GM10248 (cell line): ENCODE data around the gene GADD45GIP1.

Experiments used
- CTCF ChIA-PET: fragments of 300-600 bp; sonication (Branson Sonifier 250); formaldehyde crosslinking; extraction: SDS; loops from one replicate; lab custom pipeline; 2021; ENCODE audit warnings: antibody characterized with exemption; lab: Yijun Ruan, JAX
- POLR2A ChIA-PET: fragments of 350-650 bp; sonication (Branson Sonifier 250); formaldehyde crosslinking; extraction: SDS; loops from one replicate; lab custom pipeline; 2020; ENCODE audit warnings: antibody characterized with exemption; lab: Yijun Ruan, JAX
- DNase-seq: peaks from one replicate; pipeline ENCODE4 v3.0.0; 2012; ENCODE audit errors: extremely low spot score
- TF ChIP-seq, protein P1 (sequence below): IDR thresholded peaks from 2 replicates; pipeline ENCODE4 v1.5.1; 2012; ENCODE audit warnings: mild to moderate bottlenecking, low read depth; ENCODE audit errors: extremely low read depth, missing control alignments, control extremely low read depth

GADD45GIP1 gene

DNA sequence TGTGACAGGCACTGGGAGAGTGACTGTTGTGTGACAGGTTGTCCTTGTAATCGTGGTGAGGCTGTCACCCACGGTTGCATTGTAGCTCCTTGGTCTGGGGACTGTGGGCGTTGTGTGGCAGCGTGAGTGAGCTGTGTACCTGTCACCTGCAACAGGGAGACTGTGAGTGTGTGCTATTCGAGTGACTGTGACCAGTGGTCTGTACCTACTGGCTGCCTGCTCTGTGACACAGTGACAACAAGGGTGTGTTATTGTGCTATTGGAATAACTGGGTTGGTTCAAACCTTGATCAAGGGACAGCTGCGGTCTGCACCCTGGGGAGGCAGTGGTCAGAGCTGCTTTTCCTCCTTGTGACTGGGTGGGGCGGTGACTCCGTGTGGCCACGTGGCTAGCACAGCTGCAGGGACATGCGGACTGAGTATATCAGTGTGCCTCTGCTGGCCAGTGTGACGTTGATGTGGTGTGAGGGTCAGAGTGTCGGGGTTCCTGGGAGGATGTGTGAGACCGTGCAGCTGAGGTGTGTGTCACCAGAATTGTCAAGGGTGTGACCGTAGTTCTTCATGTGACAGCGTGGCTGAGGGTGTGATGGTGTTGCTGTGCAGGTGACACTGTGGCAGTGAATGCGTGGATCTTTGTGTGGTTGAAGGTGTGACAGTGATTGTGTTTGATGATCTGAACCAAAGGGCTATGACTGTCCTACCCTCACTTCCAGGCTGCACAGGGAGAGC, 28.2 kb upstream of the GADD45GIP1 start:
- ChIA-PET CTCF (interaction anchor here (0.6 to 6.3 kb wide), 10 partner anchors 8 to 605 kb away, joined by 3 to 59 read pairs (median 6); no protein-coding TSS in a partner anchor), POLR2A (interaction anchor here (0.6 kb wide), 1 partner anchor 8 kb away, joined by 3 read pairs; no protein-coding TSS in a partner anchor)
- TF ChIP-seq, protein P1, sequence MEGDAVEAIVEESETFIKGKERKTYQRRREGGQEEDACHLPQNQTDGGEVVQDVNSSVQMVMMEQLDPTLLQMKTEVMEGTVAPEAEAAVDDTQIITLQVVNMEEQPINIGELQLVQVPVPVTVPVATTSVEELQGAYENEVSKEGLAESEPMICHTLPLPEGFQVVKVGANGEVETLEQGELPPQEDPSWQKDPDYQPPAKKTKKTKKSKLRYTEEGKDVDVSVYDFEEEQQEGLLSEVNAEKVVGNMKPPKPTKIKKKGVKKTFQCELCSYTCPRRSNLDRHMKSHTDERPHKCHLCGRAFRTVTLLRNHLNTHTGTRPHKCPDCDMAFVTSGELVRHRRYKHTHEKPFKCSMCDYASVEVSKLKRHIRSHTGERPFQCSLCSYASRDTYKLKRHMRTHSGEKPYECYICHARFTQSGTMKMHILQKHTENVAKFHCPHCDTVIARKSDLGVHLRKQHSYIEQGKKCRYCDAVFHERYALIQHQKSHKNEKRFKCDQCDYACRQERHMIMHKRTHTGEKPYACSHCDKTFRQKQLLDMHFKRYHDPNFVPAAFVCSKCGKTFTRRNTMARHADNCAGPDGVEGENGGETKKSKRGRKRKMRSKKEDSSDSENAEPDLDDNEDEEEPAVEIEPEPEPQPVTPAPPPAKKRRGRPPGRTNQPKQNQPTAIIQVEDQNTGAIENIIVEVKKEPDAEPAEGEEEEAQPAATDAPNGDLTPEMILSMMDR, result no peak
- no peak for DNase-seq

DNA sequence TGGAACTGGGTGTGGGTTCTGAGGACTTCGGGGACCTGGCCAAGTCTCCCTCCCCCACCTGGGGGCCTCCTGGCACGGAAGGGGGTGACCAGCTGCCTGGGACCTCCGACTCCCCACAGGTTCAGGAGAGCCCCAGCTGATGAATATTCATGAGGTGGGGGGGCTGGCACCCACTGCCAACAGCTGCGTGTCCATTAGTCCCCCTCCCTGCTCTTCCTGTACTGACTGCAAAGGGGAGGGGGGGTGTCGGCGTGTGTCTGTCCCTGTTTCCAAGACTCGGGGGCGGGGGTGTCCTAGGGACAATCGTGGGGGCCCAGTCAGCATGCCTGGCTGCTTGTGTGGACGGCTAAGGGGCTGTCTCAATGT, 27.6 kb upstream of the GADD45GIP1 start:
- ChIA-PET CTCF (interaction anchor here (1.2 to 6.3 kb wide), 9 partner anchors 15 to 120 kb away, joined by 3 to 59 read pairs (median 6); no protein-coding TSS in a partner anchor), POLR2A (no interaction called here)
- DNase-seq, result no peak
- TF ChIP-seq, protein P1, result no peak

DNA sequence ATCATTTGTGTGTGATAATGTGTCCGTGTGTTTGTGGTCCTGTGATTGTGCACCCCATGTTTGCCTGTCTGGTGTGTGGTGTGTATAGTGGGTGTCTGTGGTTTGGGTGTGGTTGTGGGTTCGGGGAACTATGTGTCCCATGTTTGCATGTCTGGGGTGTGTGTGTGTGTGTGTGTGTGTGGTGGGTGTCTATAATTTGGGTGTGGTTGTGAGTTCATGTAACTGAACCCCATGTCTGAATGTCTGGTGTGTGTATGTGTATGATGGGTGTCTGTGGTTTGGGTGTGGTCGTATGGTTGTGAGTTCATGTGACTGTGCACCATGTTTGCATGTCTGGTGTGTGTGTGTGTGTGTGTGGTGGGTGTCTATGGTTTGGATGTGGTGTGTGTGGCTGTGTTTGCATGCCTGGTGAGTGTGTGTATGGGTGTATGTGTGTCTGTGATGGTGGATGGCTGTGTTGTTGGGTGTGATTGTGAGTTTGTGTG, 27.2 kb upstream of the GADD45GIP1 start:
- CTCF ChIA-PET, result interaction anchor here (0.6 to 6.3 kb wide), 9 partner anchors 10 to 110 kb away, joined by 3 to 59 read pairs (median 5); no protein-coding TSS in a partner anchor
- POLR2A ChIA-PET, result no interaction called here
- TF ChIP-seq, protein P1, result no peak
- no peak for DNase-seq

DNA sequence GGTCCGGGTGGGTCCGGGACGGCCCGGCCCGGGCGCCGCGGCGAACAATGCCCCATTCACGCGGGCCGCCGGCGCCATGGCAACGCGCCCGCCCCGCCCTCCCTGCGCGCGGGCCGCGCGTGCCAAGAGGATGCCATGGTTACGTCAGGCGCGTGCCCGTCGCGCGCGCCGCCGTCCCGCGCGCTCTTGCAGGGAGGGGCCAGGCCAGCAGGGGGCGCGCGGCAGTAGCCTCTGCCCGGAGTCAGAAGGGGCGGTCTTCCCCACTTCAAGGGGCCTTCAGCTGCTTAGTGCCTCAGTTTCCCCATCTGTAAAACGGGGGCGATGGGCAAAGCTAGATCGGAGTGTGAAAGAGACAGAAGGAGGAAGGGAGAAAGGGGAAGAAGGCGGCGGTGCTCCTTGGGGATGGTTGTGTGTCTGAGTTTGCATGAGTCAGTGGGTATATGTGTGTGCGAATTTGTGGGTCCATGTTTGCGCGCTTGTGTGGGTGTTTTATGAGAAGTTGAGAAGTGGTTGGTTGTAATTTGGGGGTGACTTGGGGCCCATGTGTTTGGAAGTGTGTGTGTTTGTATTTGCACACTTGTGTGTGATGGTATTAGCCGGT, 26.6 kb upstream of the GADD45GIP1 start:
- POLR2A ChIA-PET, result no interaction called here
- TF ChIP-seq, protein P1, result peak; percentile 95
- CTCF ChIA-PET, result interaction anchor here (0.6 to 6.3 kb wide), 9 partner anchors 9 to 111 kb away, joined by 3 to 59 read pairs (median 5); no protein-coding TSS in a partner anchor
- DNase-seq, result peak; percentile 88

DNA sequence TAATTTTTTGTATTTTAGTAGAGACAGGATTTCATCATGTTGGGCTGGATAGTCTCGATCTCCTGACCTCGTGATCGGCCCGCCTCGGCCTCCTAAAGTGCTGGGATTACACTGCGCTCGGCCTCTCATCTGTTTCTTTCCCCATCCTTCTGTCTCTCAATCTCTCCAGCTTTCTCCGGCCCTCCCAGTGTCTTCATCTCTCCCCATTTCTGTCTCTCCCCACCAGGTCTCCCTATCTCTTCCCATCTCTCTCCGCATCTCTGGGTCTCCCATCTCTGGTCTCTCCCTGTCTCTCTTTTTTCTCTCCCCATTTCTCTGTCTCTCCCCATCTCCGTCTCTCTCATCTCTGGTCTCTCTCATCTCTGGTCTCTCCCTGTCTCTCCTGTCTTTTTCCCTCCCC, 26.1 kb upstream of the GADD45GIP1 start:
- ChIA-PET CTCF (interaction anchor here (1.0 to 6.3 kb wide), 7 partner anchors 18 to 112 kb away, joined by 3 to 59 read pairs (median 5); no protein-coding TSS in a partner anchor), POLR2A (no interaction called here)
- TF ChIP-seq, protein P1, result no peak
- DNase-seq, result no peak

DNA sequence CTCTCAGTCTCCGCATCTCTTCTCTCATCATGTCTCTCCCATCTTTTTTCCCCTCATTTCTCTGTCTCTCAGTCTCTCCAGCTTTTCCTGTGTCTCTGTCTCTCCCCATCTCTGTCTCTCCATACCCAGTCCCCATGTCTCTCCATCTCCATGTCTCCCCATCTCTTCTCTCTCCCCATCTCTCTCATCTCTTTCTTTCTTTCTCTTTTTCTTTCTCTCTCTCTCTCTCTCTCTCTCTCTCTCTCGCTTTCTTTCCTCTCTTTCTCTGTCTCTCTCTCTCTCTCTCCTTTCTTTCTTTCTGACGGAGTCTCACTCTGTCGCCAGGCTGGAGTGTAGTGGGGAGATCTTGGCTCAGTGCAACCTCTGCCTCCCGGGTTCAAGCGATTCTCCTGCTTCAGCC, 25.6 kb upstream of the GADD45GIP1 start:
- TF ChIP-seq, protein P1, result no peak
- POLR2A ChIA-PET, result no interaction called here
- CTCF ChIA-PET, result interaction anchor here (1.1 to 6.3 kb wide), 5 partner anchors 17 to 111 kb away, joined by 3 to 59 read pairs (median 5); no protein-coding TSS in a partner anchor
- DNase-seq, result no peak
